ENCODE data around the gene RDH5. TPM values are rescaled to one million over a fixed set of nuclear protein-coding genes. Genes with fewer than 3 reads are reported as not detected.

The RDH5 gene
- polyA plus RNA-seq, 1 donor from 2014 or later: 3.4 TPM

DNA sequence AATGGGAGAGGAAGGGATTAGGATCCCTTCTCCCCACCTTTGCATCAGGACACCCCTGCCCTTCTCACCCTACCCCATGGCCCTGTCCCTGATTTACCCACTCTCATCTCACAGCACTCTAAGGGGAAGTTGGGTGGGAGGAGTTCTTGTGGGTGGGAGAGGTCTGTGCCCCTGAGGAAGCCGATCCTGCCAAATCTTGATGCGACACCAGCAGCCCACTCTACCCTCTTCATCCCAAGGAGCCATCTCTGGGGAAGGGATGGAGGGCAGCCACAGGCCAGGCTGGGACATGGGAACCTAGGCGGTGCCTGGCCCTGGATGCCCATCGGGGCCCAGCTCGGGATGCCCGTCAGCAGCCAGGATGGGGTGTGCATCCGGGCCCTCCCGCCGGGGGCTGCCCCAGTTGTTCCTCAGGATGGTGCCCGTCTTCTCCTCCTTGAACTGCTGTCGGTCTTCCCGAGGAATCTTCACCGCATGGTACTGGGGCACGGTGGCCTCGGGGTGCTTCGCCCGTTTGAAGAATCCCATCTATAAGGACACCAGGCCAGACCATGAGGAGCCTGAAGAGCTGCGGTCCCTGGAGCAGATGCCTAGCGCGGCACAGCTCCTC lies 35.3 kb upstream of the RDH5 start:
- no peak overlapping the region for H2AFZ ChIP-seq (ENCODE audit: low read depth, low read length)
- no peak overlapping the region for H3K9ac ChIP-seq (ENCODE audit: low read length)
- no peak overlapping the region for H3K4me3 ChIP-seq (ENCODE audit: low read length)
- H3F3A ChIP-seq (ENCODE audit: insufficient read depth, low read length, poor library complexity, severe bottlenecking): no peaks in the 10 kb centered on the region
- H3K27ac ChIP-seq (ENCODE audit: low read length): no peak overlapping the region
- no peaks in the 10 kb centered on the region for H3K9me3 ChIP-seq (ENCODE audit: low read length)
- H4K20me1 ChIP-seq (ENCODE audit: insufficient read depth): no peaks in the 10 kb centered on the region
- no peaks in the 10 kb centered on the region for H3K27me3 ChIP-seq (ENCODE audit: insufficient read depth, low read depth, low read length)
- TF ChIP-seq MXI1 (conservative IDR thresholded peaks at IDR 0.05; ENCODE audit: poor library complexity, severe bottlenecking) (no peak), CTCF (IDR thresholded peaks at IDR 0.05; ENCODE audit: poor library complexity, severe bottlenecking) (no peak)
- H3K79me2 ChIP-seq (replicated peaks; ENCODE audit: insufficient read depth, low read length): no peaks in the 10 kb centered on the region
- no peak overlapping the region for H3K4me2 ChIP-seq (ENCODE audit: low read length)
- H3K36me3 ChIP-seq (ENCODE audit: insufficient read depth, low read length): no peaks in the 10 kb centered on the region
- H3K9me2 ChIP-seq (ENCODE audit: insufficient read depth, low read length): no peaks in the 10 kb centered on the region

DNA sequence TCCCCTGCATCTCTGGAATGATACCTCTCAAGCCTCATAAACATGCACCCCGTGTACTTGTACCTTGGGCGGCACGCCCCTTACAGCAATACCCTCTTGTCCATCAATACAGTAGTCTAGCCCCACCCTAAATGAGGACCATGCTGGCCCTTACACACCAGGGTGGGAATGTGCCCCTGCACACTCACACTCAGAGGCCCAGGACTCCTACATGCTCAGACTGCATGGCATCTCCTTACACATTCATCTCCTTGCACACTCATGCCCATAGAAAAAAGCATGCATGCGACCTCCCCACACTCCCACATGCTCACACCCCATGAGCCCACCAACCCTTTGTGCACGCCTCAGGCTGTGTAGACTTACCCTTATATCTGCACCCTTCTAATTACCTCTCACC lies 34.5 kb upstream of the RDH5 start:
- H3K36me3 ChIP-seq (ENCODE audit: insufficient read depth, low read length): no peaks in the 10 kb centered on the region
- H3K79me2 ChIP-seq (replicated peaks; ENCODE audit: insufficient read depth, low read length): no peaks in the 10 kb centered on the region
- no peaks in the 10 kb centered on the region for H3K27me3 ChIP-seq (ENCODE audit: insufficient read depth, low read depth, low read length)
- no peak overlapping the region for H3K4me2 ChIP-seq (ENCODE audit: low read length)
- TF ChIP-seq MXI1 (conservative IDR thresholded peaks at IDR 0.05; ENCODE audit: poor library complexity, severe bottlenecking) (no peak), POLR2AphosphoS5 (IDR thresholded peaks at IDR 0.05) (no peak), CTCF (IDR thresholded peaks at IDR 0.05; ENCODE audit: poor library complexity, severe bottlenecking) (no peak), SMC3 (conservative IDR thresholded peaks at IDR 0.05; ENCODE audit: poor library complexity) (no peak), EZH2 (IDR thresholded peaks at IDR 0.05; ENCODE audit: borderline replicate concordance, insufficient read depth, low read length, poor library complexity, severe bottlenecking) (no peak), EP300 (conservative IDR thresholded peaks at IDR 0.05; ENCODE audit: poor library complexity, severe bottlenecking) (no peak), TAF1 (IDR thresholded peaks at IDR 0.05; ENCODE audit: low read depth) (no peak), RAD21 (conservative IDR thresholded peaks at IDR 0.05) (no peak)
- TF ChIP-seq, protein P1, sequence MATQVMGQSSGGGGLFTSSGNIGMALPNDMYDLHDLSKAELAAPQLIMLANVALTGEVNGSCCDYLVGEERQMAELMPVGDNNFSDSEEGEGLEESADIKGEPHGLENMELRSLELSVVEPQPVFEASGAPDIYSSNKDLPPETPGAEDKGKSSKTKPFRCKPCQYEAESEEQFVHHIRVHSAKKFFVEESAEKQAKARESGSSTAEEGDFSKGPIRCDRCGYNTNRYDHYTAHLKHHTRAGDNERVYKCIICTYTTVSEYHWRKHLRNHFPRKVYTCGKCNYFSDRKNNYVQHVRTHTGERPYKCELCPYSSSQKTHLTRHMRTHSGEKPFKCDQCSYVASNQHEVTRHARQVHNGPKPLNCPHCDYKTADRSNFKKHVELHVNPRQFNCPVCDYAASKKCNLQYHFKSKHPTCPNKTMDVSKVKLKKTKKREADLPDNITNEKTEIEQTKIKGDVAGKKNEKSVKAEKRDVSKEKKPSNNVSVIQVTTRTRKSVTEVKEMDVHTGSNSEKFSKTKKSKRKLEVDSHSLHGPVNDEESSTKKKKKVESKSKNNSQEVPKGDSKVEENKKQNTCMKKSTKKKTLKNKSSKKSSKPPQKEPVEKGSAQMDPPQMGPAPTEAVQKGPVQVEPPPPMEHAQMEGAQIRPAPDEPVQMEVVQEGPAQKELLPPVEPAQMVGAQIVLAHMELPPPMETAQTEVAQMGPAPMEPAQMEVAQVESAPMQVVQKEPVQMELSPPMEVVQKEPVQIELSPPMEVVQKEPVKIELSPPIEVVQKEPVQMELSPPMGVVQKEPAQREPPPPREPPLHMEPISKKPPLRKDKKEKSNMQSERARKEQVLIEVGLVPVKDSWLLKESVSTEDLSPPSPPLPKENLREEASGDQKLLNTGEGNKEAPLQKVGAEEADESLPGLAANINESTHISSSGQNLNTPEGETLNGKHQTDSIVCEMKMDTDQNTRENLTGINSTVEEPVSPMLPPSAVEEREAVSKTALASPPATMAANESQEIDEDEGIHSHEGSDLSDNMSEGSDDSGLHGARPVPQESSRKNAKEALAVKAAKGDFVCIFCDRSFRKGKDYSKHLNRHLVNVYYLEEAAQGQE (IDR thresholded peaks at IDR 0.05; ENCODE audit: borderline replicate concordance): no peak
- H3K9ac ChIP-seq (ENCODE audit: low read length): no peak overlapping the region
- H3K27ac ChIP-seq (ENCODE audit: low read length): no peak overlapping the region
- H3F3A ChIP-seq (ENCODE audit: insufficient read depth, low read length, poor library complexity, severe bottlenecking): no peaks in the 10 kb centered on the region
- H3K9me3 ChIP-seq (ENCODE audit: low read length): no peaks in the 10 kb centered on the region
- no peaks in the 10 kb centered on the region for H3K9me2 ChIP-seq (ENCODE audit: insufficient read depth, low read length)
- no peak overlapping the region for H3K4me3 ChIP-seq (ENCODE audit: low read length)
- no peaks in the 10 kb centered on the region for H4K20me1 ChIP-seq (ENCODE audit: insufficient read depth)
- H2AFZ ChIP-seq (ENCODE audit: low read depth, low read length): no peak overlapping the region

Data from neural cell (in vitro differentiated cells).